Measurements from ENCODE around the gene GABRG3. TPM values are rescaled to one million over a fixed set of nuclear protein-coding genes. Genes with fewer than 3 reads are reported as not detected.

GABRG3 gene
- polyA plus RNA-seq, 1 donor, result 0.18 TPM

GRCh38 chr15:27479296-27480140, 508.5 kb downstream of the GABRG3 start:
- no peak for DNase-seq

DNA sequence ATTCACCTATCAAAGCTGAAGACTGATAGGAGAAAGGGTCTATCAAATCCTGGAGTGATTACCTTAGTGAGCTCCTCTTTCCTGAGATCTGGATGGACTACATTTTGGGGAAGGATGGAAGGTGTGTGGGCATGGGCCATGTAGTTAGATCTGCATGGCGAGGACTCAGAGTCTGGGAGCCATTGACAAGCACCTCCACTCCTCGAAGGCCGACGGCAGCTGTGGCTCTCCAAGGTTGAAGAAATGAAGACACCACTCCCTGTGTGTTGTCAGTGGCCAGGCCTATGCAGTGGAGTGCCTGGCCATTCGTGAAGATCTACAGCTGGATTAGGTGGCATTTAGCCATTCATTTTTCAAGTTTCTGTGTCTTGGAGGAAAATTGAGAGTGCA, 509.2 kb downstream of the GABRG3 start:
- no peak for DNase-seq

DNA sequence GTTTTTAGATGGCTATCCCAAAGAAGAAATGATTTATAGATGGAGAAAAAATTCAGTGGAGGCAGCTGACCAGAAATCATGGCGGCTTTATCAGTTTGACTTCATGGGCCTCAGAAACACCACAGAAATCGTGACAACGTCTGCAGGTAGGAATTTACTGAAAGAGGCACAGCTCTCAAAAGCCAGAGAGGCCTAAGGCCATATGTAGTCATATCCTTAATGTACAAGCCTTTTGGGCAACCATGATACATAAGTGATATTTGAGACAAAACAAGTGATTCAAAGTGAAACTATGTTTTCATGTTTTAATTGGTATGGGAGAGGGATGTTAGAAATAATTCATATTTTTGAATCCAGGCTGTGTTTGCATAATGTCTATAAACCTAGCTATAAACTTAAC, 509.7 kb downstream of the GABRG3 start:
- no peak for DNase-seq

GRCh38 chr15:27481768-27482167, 510.8 kb downstream of the GABRG3 start:
- no peak for DNase-seq

- no peak for DNase-seq
Observed at GRCh38 chr15:27482287-27482686, 511.3 kb downstream of the GABRG3 start.

DNA sequence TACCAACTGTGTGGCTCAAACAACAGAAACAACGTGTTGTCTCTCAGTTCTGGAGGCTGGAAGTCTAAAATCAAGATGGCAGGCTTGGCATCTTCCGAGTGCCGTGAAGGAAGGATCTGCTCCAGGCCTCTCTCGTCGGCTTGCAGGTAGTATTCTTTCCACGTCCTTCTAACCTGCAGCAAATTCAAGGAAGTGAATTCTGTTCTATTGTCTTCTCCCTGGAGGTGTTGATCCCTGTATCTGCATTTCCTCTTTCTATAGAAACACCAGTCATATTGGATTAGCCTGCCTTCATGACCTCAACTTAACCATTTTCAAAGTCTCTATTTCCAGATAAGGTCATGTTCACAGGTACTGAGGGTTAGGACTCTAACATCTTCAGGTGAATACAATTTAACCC, 512.1 kb downstream of the GABRG3 start:
- DNase-seq, result no peak

- no peak for DNase-seq
Observed at GRCh38 chr15:27485265-27485664, 514.3 kb downstream of the GABRG3 start.

GRCh38 chr15:27486051-27486450, 515.1 kb downstream of the GABRG3 start:
- DNase-seq, result no peak

DNA sequence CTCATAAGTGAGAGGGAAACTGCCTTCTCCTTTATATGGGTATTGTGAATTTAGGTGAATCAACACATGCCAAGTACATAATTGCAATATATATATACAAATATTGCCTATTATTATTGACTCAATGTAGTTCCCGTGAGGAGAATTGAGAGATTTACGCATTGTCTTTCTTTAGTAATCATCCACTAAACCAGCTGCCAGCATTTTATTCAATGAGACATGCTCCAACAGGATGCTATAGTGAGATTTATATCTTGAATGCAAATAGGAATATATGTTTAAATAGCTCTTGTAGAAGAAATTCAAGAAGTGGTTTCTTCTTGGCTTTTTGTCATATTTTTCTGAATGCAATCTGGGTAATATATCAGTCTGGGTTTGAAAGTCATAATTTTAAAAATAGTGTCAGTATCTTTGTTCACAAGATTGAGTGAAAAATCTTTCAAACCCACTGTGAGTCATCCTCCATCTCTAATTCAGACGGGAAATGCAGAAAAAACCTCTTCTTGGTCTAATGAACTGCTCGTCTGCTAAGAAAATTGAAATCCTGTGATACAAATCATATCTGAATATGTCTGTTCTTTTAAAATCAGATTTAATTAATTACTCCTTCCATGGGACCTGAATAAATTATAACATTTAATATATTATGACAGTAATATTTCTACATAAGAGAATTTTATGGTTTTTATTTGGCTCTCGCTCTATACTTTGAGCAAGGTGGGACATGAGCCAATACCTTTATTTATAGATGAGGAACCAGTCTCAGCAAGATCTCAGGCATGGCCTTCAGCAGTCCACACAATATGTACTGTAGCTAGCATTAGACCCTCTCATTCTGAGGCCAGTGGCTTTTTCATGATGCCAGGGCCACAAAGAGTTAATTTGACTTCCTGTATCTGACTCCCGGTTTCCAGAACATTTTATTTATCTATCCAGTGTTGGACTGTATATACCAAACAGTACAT, 516.0 kb downstream of the GABRG3 start:
- no peak for DNase-seq

DNA sequence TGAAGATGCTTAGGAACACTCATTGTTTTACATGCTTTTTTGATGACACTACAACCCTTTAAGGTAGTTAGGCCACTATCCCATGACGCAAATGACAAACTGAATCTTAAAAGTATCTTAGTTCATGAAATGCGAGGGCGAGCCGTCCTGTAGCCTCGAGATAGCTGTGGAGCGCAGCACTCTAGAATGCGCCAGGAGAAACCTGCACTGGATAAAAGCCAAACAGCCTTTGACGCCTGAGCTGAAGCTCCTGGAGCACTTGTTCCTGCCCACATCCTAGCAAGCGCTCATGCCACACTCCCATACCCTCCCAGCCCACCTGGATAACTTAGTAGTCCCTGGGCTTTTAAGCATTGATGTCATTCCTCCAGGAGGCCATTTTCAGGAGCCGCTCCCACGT, 516.9 kb downstream of the GABRG3 start:
- DNase-seq, result no peak

DNA sequence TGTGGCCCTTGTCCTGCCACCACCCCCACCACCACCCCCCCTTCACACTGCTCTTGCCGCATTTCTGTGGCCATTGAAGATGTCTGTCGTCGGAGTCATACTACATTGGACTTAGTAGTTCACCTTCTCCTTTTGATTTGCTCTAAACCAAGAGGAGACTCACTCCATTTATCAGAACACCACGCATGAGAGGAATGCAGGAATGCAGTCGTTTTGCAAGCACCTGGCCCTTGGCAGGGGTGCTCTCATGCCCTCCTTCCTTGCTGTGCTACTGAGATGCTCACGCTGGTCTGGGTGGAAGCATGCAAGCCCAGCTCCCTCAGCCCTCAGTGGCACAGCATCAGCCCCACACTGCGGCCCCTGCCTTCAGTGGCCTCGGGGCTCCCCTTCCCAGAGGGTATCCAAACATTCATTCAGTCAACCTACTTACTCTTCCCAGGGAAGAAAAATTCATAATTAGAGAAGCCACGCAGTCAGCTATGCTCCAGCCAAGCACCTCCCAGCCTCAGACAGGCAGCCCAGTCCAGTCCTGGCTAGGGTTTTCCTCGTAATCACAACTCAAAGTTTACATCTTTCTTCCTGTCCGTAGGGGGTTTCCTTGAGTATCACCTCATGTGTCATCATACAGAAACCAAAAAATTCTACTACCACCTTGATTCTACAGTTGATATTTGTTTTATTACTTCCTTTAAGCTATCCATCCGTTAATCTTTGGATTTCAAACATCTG, 520.0 kb downstream of the GABRG3 start:
- no peak for DNase-seq

- DNase-seq, result peak; percentile 52
Observed at GRCh38 chr15:27491666-27492621, 521.0 kb downstream of the GABRG3 start.

DNA sequence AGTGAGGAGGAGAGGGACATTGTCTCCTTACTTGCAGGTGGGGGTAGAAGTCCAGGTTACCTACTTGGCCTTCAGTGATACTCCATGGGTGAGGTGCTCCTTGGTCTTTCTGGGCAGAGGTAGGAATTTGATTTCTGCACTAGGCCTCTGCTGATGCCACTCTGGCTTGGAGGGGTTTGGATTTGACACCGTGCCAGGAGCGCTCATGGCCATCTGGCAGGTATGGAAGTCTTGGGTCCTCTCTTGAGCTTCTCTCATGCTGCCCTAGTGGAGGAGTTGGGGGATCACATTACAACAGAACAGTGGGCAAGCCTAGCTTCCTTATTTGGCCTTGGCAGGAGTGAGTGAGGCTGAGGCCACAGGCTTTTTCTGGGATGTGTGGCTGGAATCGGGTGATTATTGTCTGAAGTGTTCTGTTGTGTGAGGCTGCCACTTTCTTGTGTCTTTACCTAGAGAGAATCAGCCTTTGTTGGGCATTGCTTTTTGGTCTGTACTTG, 525.0 kb downstream of the GABRG3 start:
- no peak for DNase-seq

DNA sequence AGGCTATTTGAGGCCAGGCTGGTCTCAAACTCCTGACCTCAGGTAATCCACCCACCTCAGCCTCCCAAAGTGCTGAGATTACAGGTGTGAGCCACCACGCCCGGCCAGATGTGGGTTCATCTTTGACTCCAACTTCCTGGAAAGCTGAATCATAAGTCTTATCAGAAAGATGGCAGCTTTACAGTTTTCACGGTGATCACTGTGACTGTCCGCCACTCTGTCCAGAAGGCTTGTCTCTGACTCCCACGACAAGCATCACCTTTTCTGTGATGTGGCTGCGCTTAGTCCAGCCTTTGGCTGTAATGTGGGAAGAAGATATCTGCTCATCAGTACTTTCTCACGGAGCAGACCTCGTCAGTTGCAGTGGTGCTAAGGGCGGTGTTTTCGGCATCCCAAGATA, 527.7 kb downstream of the GABRG3 start:
- no peak for DNase-seq

DNA sequence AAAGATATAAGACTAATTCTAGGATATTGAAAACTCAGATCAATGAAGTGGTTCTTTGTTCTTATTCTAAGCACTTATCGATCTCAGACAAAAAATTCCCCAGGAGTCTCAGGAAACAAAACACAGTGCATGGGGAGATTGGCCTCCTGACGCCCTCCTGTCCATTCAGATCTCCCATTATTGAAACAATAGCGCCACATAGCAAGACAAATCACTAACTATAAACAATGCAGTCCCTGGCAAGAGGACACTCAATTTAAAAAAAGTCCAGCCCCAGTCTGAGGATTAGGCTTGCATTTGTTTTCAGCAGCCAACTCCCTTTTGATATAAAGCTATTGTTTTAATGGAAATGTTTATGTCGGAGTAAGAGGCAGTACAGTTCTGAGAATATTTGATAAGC, 528.2 kb downstream of the GABRG3 start:
- no peak for DNase-seq

DNA sequence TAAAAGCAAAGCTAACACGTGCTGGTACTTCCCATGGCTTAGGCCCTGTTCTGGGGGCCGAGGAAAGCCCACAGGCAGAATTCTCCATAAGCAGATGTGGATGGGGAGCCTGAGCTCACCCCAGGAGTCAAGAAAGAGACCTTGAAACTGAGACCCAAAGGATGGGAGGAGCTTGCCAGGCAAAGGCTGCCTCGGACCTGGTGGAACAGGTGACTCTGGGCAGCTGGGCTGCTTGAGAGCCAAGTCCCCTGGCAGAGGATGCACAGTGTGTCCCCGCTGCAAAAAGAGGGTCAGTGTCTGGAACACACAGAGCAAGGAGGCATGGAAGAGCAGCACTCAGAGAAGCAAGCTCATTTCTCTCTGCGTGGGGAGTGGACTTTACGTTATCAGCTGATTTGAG, 528.7 kb downstream of the GABRG3 start:
- no peak for DNase-seq

DNA sequence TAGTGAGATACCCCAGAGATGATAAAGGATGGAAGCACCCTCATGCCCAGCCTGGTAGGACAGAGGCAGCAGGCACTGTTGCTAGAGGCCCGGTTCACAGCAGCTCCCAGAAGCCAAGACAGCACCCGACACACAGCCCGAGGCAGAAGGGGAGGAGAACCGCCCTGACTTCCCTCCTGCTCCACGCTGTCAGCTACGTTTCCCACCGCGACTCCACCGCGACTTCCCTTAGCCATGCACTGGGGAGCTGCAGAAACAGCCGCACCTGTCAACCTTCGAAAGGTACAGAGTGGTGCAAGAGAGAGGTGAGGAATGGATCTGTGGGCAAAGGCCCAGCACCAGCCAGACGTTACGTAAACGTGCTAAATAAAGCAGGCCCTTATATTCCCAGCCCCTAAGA, 529.2 kb downstream of the GABRG3 start:
- DNase-seq, result no peak

DNA sequence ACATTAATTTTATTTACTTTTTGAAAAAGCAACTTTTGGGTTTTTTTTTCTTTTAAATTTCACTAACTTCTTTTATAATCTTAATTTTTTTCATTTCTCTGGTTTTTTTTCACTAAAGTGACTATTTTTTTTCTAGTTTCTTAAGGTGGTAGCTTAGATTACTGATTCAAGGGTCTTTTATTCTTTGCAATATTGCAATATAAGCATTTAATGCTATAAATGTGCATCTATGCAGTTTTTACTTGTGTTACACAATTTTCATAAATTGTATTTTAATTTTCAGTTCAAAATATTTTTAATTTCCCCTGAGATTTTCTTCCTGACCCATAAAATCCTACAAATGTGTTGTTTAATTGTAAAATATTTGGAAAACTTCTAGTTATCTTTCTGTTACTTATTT, 535.8 kb downstream of the GABRG3 start:
- DNase-seq, result no peak

DNA sequence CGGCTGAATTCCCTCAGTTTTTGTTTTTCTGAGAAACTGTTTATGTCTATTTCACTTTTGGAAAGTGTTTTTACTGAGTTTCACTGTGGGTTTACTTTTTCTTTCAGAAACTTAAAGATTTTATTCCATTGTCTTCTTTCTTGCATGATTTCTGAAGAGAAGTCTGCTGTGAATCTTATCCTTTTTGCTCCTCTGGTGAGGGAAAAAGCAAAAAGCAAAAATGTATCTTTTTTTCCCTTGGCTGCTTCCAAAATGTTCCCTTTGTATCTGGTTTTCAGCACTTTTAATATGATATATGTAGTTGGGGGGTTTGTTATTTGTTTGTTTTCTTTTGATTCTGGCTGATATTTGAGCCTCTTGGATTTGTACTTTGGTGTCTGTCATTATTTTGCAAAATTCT, 538.0 kb downstream of the GABRG3 start:
- no peak for DNase-seq

GRCh38 chr15:27512281-27513001, 541.5 kb downstream of the GABRG3 start:
- no peak for DNase-seq

GRCh38 chr15:27514526-27514925, 543.5 kb downstream of the GABRG3 start:
- no peak for DNase-seq

Measured in hindlimb muscle (tissue), 1 donor.